Spleen (tissue), 11 donors: ENCODE measurements around the gene NSD1. TPM values are rescaled to one million over a fixed set of nuclear protein-coding genes. Genes with fewer than 3 reads are reported as not detected.
A peak's percentile ranks its signal among the peaks of the same experiment; 100 is the strongest.

ENCODE experiments used
- DNase-seq: peaks from one replicate; pipeline ENCODE4 v3.0.0-alpha.2; 2020
- H3K27ac ChIP-seq, 8 donors: fragments of 200-600 bp; sonication (generic) in 7 of 8; 1 replicate in 4 of 8; 2 replicates in 4 of 8; pipeline versions ENCODE4 v1.5.0 to v1.8.0; 2016 to 2021; ENCODE audit warnings: inconsistent platforms in 4 of 8, mild to moderate bottlenecking in 4 of 8, moderate library complexity in 1 of 8
- H3K27me3 ChIP-seq, 7 donors: fragments of 200-600 bp; sonication (generic) in 6 of 7; replicated peaks in 1 of 7; 1 replicate in 4 of 7; 2 replicates in 3 of 7; pipeline versions ENCODE4 v1.5.0 to v1.8.0; 2016 to 2021; ENCODE audit warnings: inconsistent platforms in 3 of 7, mild to moderate bottlenecking in 1 of 7
- H3K36me3 ChIP-seq, 6 donors: fragments of 200-600 bp; sonication (generic) in 5 of 6; 1 replicate in 4 of 6; 2 replicates in 2 of 6; pipeline versions ENCODE4 v1.5.0 to v1.8.0; 2016 to 2021; ENCODE audit warnings: inconsistent platforms in 2 of 6
- H3K4me1 ChIP-seq, 6 donors: fragments of 200-600 bp; sonication (generic) in 5 of 6; 1 replicate in 3 of 6; 2 replicates in 3 of 6; pipeline versions ENCODE4 v1.5.0 to v1.8.0; 2016 to 2021; ENCODE audit warnings: inconsistent platforms in 3 of 6
- H3K4me3 ChIP-seq, 8 donors: fragments of 200-600 bp; sonication (generic) in 7 of 8; 1 replicate in 4 of 8; 2 replicates in 4 of 8; pipeline versions ENCODE4 v1.5.0 to v1.8.0; 2016 to 2021; ENCODE audit warnings: inconsistent platforms in 4 of 8, mild to moderate bottlenecking in 4 of 8, moderate library complexity in 2 of 8
- H3K9me3 ChIP-seq, 8 donors: fragments of 200-600 bp; sonication (generic) in 7 of 8; 1 replicate in 4 of 8; 2 replicates in 4 of 8; pipeline versions ENCODE4 v1.5.0 to v1.8.0; 2016 to 2021; ENCODE audit warnings: inconsistent platforms in 4 of 8
- POLR2A ChIP-seq, 3 donors: fragments of 450-650 bp; IDR thresholded peaks; one replicate each; pipeline ENCODE4 v1.5.1; 2017; ENCODE audit warnings: antibody characterized with exemption in 3 of 3, mild to moderate bottlenecking in 1 of 3
- POLR2AphosphoS5 ChIP-seq, 3 donors: sonication (generic); formaldehyde crosslinking; IDR thresholded peaks; one replicate each; pipeline ENCODE4 v1.5.1; 2017; ENCODE audit warnings: antibody characterized with exemption in 3 of 3
- WGBS, 5 donors: extraction: QIAGEN DNeasy Blood & Tissue Kit in 3 of 5; methylation state at CpG; one replicate each; pipeline versions ENCODE4 v1.1.5 to v1.1.7; 2013 to 2018; 5-methylcytosine and 5-hydroxymethylcytosine counted together
- intact Hi-C: fragments of 100-400 bp; cut with DNase I; formaldehyde crosslinking; loops from one replicate; pipeline ENCODE4 v1.15.0; 2023; ENCODE audit warnings: low total_unique reads
- polyA plus RNA-seq, 3 donors: library from polyadenylated mRNA; stranded (reverse); fragments of 200-250 nt; gene quantifications; one replicate each; pipeline ENCODE4 v1.2.1, GENCODE V29; 2013
- total RNA-seq, 7 donors: library from RNA; depleted of rRNA in 3 of 7; stranded (reverse); fragments of >200 nt in 3 of 7; fragmentation: NEBNext Ultra II Directional in 4 of 7; extraction: Animal tissue kit (Norgen Biotek cat#: 25700) in 4 of 7; gene quantifications; one replicate each; pipeline versions ENCODE4 v1.1.0 to v1.2.1, GENCODE V29; 2016 to 2021
- TF ChIP-seq, protein P1 (sequence below), 11 experiments: fragments of 200-600 bp in 7 of 11; fragments of 450-650 bp in 4 of 11; sonication (generic) in 4 of 11; IDR thresholded peaks in 8 of 11; conservative IDR thresholded peaks in 3 of 11; 1 replicate in 7 of 11; 2 replicates in 4 of 11; pipeline versions ENCODE4 v1.4.0 to v1.8.0; 2016 to 2021; ENCODE audit warnings: antibody characterized with exemption in 11 of 11, inconsistent platforms in 4 of 11, mild to moderate bottlenecking in 1 of 11
- donor health status: healthy with polysubstance abuse.
- donor health status: DM: no; HTN: no; CAD: no; lungs with moderate emphysema.
- donor health status: DM: no; HTN: no; CAD: no.
- donor health status: Bipolar disorder and iron deficiency.
- donor health status: healthy.
- donor health status: DM: no; HTN: no; CAD: no.
- donor health status: DM: yes; HTN: yes; CAD: no.

The NSD1 gene
- total and polyA plus RNA-seq, 10 donors: 4.1 to 130 (median 69.1) TPM

DNA sequence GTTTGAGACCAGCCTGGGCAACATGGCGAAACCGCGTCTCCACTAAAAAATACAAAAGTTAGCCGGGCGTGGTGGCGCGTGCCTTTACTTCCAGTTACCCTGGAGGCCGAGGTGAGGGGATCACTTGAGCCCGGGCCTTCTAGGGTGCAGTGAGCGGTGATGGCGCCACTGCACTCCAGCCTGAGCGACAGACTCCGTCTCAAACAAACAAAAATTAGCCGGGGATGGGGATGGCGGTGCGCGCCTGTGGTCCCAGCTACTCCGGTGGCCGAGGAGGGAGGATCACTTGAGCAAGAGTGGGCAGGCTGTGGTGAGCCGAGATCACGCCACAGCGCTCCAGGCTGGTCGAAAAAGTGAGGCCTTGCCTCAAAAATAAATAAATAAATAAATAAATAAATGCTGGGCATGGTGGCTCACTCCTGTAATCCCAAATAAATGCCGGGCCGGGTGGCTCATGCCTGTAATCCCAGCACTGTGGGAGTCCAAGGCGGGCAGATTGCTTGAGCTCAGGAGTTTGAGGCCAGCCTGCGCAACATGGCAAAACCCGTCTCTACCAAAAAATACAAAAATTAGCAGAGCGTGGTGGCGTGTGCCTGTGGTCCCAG is 16.0 kb upstream of the NSD1 start:
- Histone ChIP-seq H3K36me3 (no peaks in the 10 kb centered on the region), H3K4me1 (peaks cover 7 to 40% (median 29%) of the 10 kb centered on the region in 6 donors), H3K27ac (peak overlapping the region in 6 of 8 donors; percentile 59 to 79 (median 70)), H3K27me3 (no peaks in the 10 kb centered on the region), H3K4me3 (no peak overlapping the region), H3K9me3 (no peaks in the 10 kb centered on the region)
- DNase-seq: no peak
- no peak for TF ChIP-seq POLR2AphosphoS5 (IDR thresholded peaks at IDR 0.05)
- TF ChIP-seq, protein P1, sequence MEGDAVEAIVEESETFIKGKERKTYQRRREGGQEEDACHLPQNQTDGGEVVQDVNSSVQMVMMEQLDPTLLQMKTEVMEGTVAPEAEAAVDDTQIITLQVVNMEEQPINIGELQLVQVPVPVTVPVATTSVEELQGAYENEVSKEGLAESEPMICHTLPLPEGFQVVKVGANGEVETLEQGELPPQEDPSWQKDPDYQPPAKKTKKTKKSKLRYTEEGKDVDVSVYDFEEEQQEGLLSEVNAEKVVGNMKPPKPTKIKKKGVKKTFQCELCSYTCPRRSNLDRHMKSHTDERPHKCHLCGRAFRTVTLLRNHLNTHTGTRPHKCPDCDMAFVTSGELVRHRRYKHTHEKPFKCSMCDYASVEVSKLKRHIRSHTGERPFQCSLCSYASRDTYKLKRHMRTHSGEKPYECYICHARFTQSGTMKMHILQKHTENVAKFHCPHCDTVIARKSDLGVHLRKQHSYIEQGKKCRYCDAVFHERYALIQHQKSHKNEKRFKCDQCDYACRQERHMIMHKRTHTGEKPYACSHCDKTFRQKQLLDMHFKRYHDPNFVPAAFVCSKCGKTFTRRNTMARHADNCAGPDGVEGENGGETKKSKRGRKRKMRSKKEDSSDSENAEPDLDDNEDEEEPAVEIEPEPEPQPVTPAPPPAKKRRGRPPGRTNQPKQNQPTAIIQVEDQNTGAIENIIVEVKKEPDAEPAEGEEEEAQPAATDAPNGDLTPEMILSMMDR (IDR thresholded peaks at IDR 0.05 in 8 of 11, conservative IDR thresholded peaks at IDR 0.05 in 3 of 11): no peak
- no peak for TF ChIP-seq POLR2A (IDR thresholded peaks at IDR 0.05)
- 95 to 99% (median 96%) methylated on average over 30 of the region's 30 CpGs for WGBS, 5 donors
- intact Hi-C loops: loop anchor here (10.0 kb wide), 1 partner anchor 187 kb away; the partner anchor contains the start of genes PRELID1 and RAB24

DNA sequence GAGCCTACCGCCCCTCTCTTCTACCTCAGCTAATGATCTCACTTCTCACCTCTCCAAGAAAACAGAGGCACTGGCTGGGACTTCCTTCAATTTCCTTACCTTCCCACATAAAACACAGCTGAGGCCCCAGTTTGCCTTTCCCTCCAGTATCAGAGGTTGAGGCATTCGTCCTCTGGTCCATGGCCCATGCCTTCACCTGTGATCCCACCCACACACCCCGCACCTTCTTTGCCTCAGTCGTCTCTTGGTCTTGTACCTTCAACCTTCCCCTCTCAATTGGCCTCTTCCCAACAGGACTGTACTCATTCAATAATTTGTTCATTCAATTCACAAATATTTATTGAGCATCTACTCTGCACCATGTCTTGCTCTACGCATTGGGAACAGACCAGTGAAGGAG is 11.0 kb upstream of the NSD1 start:
- WGBS, 5 donors: 95 to 99% (median 97%) methylated on average over 5 of the region's 5 CpGs
- Histone ChIP-seq H3K27me3 (no peaks in the 10 kb centered on the region), H3K4me1 (peaks cover 0 to 14% (median 0%) of the 10 kb centered on the region in 6 donors), H3K9me3 (no peaks in the 10 kb centered on the region), H3K36me3 (no peaks in the 10 kb centered on the region), H3K27ac (no peak overlapping the region), H3K4me3 (no peak overlapping the region)
- intact Hi-C loops: no loop called here
- peak; percentile 17 for DNase-seq
- TF ChIP-seq POLR2AphosphoS5 (IDR thresholded peaks at IDR 0.05) (no peak), POLR2A (IDR thresholded peaks at IDR 0.05) (no peak)
- TF ChIP-seq, protein P1 (IDR thresholded peaks at IDR 0.05 in 8 of 11, conservative IDR thresholded peaks at IDR 0.05 in 3 of 11): no peak

DNA sequence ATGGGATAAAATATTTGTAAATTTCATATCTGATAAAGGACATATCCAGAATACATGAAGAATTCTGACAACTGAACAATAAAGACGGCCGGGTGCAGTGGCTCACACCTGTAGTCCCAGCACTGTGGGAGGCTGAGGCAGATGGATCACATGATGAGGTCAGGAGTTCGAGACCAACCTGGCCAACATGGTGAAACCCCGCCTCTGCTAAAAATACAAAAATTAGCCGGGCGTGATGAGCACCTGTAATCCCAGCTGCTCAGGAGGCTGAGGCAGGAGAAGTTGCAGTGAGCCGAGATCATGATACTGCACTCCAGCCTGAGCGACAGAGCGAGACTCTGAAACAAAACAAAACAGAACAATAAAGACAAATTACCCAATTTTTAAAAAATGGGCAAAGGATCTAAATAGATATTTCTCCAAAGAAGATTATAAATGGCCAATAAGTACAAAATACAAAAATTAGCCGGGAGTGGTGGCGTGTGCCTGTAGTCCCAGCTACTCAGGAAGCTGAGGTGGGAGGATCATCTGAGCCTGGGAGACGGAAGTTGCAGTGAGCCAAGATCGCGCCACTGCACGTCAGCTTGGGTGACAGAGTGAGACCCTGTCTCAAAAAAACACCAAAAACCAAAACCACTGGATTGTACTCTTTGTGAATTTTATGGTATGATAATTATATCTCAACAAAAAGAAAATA is 9.6 kb upstream of the NSD1 start:
- Histone ChIP-seq H3K9me3 (no peaks in the 10 kb centered on the region), H3K27me3 (no peaks in the 10 kb centered on the region), H3K36me3 (no peaks in the 10 kb centered on the region), H3K4me1 (peaks cover 0 to 18% (median 8%) of the 10 kb centered on the region in 6 donors), H3K4me3 (peak overlapping the region in 1 of 8 donors; percentile 4), H3K27ac (peak overlapping the region in 3 of 8 donors; percentile 15 to 38 (median 35))
- intact Hi-C loops: no loop called here
- 64 to 74% (median 71%) methylated on average over 15 of the region's 15 CpGs for WGBS, 5 donors
- peak; percentile 75 for DNase-seq
- peak in 1 of 3 donors; percentile 23 for TF ChIP-seq POLR2AphosphoS5 (IDR thresholded peaks at IDR 0.05)
- no peak for TF ChIP-seq POLR2A (IDR thresholded peaks at IDR 0.05)

DNA sequence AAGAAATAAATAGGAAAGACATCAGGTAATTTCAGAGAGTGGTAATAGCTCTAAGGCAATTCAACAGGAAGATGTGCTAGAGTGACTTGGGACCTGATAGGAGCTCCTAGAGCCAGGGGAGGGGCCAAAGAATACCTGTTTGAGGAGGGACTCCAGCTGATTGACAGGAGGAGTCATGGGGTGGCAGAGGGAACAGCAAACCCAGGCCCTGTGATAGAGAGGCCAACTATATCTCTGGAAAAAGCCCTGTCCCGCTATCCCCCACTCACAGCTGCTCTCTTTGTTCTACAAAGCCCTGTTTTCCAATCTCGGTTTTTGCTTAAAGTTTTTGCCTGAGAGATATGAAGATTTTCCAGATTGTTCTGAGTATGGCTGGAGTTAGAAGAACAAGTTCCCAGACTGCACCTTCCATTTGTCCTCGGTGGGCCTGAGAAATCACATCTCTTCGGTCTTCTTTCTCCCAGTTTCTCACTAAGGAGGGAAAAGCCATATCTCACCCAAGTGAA is 9.0 kb upstream of the NSD1 start:
- H3K4me3 ChIP-seq: no peak overlapping the region
- no peaks in the 10 kb centered on the region for H3K9me3 ChIP-seq
- peak overlapping the region in 3 of 8 donors; percentile 15 to 38 (median 35) for H3K27ac ChIP-seq
- intact Hi-C loops: no loop called here
- no peaks in the 10 kb centered on the region for H3K36me3 ChIP-seq
- no peaks in the 10 kb centered on the region for H3K27me3 ChIP-seq
- TF ChIP-seq, protein P1 (IDR thresholded peaks at IDR 0.05 in 8 of 11, conservative IDR thresholded peaks at IDR 0.05 in 3 of 11): no peak
- no peak for TF ChIP-seq POLR2A (IDR thresholded peaks at IDR 0.05)
- TF ChIP-seq POLR2AphosphoS5 (IDR thresholded peaks at IDR 0.05): no peak
- peak; percentile 62 for DNase-seq
- H3K4me1 ChIP-seq: peaks cover 0 to 24% (median 13%) of the 10 kb centered on the region in 6 donors
- 86 to 92% (median 90%) methylated on average over 4 of the region's 4 CpGs for WGBS, 5 donors
